ENCODE measurements around the gene MICB. TPM values are rescaled to one million over a fixed set of nuclear protein-coding genes. Genes with fewer than 3 reads are reported as not detected.
A peak's percentile ranks its signal among the peaks of the same experiment; 100 is the strongest.

The MICB gene
- total and polyA plus RNA-seq, 9 of the 15 experiments (the other 6 are each of a cell fraction or from before 2014, with no cell fraction given) = 13.3 to 34.5 (median 19.8) TPM

GRCh38 chr6:31556307-31556706 lies 58.4 kb downstream of the MICB start:
- H3K9me1 ChIP-seq (ENCODE audit: control insufficient read depth, insufficient read depth, low read length) = peaks cover 3% of the 10 kb centered on the region
- ChIA-PET CTCF (ENCODE audit: low intra/inter-chr PET ratio) (no interaction called here), POLR2A (interaction anchor here (0.6 to 5.8 kb wide), 4 partner anchors 8 to 43 kb away, joined by 3 to 38 read pairs (median 4); partner anchors contain the start of genes ATP6V1G2, DDX39B and NFKBIL1)
- H3K4me1 ChIP-seq (replicated peaks in 1 of 2; ENCODE audit: control insufficient read depth in 2 of 2, insufficient read depth in 2 of 2, low read length in 2 of 2) = peaks cover 30 to 40% of the 10 kb centered on the region in 2 experiments
- no peak for FAIRE-seq
- no peak for DNase-seq (ENCODE audit: extremely low read depth in 1 of 4, low spot score in 3 of 4)
- BruUV-seq (replicated peaks) = no TSS peak
- no peak overlapping the region for H3K27ac ChIP-seq (ENCODE audit: extremely low read depth, low read depth, low read length)
- no peak for ATAC-seq
- H3K4me2 ChIP-seq (ENCODE audit: insufficient read depth, low read length) = no peak overlapping the region
- no peaks in the 10 kb centered on the region for H3K9me3 ChIP-seq (replicated peaks; ENCODE audit: control insufficient read depth, insufficient read depth, low read depth, low read length)
- 0 out of 3 replicates have a peak, but pooled peaks cover under 1% of the 10 kb centered on the region for H3K79me2 ChIP-seq (ENCODE audit: control insufficient read depth, insufficient read depth, low read length)
- H3K4me3 ChIP-seq = no peak overlapping the region
- 67% methylated on average over 2 of the region's 3 CpGs for WGBS (ENCODE audit: insufficient coverage, low coverage, missing lambda C conversion rate)
- H2AFZ ChIP-seq (ENCODE audit: low read depth, low read length) = no peak overlapping the region
- in situ Hi-C loops (cut with MboI) (no loop called here), intact Hi-C loops (cut with micrococcal nuclease) (no loop called here)
- H3K27me3 ChIP-seq (ENCODE audit: control insufficient read depth in 2 of 2, insufficient read depth in 2 of 2, low read length in 2 of 2) = no peaks in the 10 kb centered on the region
- no peaks in the 10 kb centered on the region for H4K20me1 ChIP-seq (replicated peaks; ENCODE audit: control insufficient read depth, insufficient read depth, low read length)
- peaks cover 68% of the 10 kb centered on the region for H3K36me3 ChIP-seq (ENCODE audit: control insufficient read depth, insufficient read depth, low read length)
- H3K9ac ChIP-seq (ENCODE audit: insufficient read depth in 1 of 2, low read depth in 2 of 2, low read length in 2 of 2) = peak overlapping the region in 1 of 2 experiments; percentile 72; a peak in 1 of 4 replicates
- TF ChIP-seq FOSL1 (tag; conservative IDR thresholded peaks at IDR 0.05) = no peak
- no peak for TF ChIP-seq NELFE (IDR thresholded peaks at IDR 0.05; ENCODE audit: insufficient read depth, insufficient read length)
- no peak for TF ChIP-seq CTBP1 (IDR thresholded peaks at IDR 0.05; ENCODE audit: borderline replicate concordance)
- TF ChIP-seq ZNF518B (CRISPR knock-in tag; IDR thresholded peaks at IDR 0.05) = no peak
- TF ChIP-seq RAD21 (CRISPR knock-in tag; conservative IDR thresholded peaks at IDR 0.05 in 1 of 2, IDR thresholded peaks at IDR 0.05 in 1 of 2) = no peak
- no peak for TF ChIP-seq PHB (CRISPR knock-in tag; IDR thresholded peaks at IDR 0.05)
- TF ChIP-seq SREBF2 (CRISPR knock-in tag; IDR thresholded peaks at IDR 0.05) = no peak
- TF ChIP-seq CTCFL (IDR thresholded peaks at IDR 0.05; ENCODE audit: borderline replicate concordance, insufficient read depth, low read depth, low read length, poor library complexity, severe bottlenecking) = no peak
- no peak for TF ChIP-seq ATF2 (CRISPR knock-in tag; IDR thresholded peaks at IDR 0.05)

Measured in K562 (cell line).